Activated CD8-positive, alpha-beta memory T cell treated with anti-CD3 and anti-CD28 coated beads for 1 hour (primary cell): Measurements from ENCODE around the gene SKI.

Experiments
- DNase-seq, 2 donors: peaks; one replicate each; pipeline ENCODE4 v3.0.0-alpha.2; 2020; ENCODE audit warnings: low read depth in 1 of 2; ENCODE audit errors: extremely low read depth in 1 of 2

Gene SKI

DNA sequence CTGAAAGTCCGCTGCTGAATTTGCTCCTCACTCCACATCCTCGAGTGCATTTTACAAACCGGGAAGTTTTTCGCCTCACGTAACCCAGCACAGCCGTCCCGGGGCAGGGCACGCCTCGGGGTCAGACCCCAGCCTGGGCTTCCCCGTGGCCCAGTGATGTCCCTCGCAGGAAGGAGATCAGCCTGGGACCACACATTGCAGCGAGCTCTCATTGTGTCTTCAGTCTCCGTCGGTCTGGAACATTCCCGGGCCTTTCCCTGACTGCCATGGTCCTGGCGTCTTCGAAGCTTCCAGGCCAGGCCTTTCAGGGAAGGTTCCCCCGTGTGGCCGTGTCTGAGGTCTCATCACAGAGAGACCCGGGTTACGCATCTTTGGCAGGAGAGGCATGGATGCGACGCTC, 119.8 kb downstream of the SKI start:
- DNase-seq: no peak

DNA sequence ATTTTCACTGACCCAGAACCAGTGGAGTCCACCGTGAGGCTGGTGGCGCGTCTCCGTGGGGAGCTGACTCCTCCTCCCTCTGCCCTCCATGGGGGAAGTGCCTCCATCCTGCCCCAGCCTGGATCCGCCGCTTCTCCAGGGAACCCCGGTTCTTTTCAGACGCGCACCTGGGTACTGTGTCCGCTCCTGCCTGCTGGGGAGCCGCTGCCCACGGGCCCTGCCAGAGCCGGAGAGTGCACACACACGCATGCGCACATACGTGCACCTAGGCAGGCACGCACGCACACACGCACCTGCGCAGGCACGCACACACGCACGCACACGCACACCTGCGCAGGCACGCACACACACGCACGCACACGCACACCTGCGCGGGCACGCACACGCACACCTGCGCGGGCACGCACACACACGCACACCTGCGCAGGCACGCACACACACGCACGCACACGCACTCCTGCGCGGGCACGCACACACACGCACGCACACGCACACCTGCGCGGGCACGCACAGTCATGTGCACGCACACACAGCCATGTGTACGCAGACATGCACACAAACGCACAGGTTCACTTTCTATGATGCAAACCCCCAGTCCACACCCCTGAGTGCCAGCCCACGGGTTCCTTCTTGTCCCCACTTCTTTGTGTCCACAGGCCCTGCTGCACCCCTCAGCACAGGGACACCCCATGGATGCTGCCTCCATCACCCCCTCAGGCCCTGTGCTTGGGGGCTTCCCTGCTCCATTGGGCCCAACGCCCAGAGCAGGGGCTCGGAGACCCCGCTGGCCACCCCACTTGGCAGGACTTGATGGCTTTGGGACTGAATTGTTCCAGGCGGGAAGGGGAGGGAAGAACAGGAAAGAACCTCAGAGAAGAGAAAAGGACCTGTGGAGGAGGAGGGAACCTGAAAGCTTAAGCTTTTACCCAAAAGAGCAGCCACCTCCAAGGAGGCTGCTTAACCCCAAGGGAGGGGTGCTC, 120.5 kb downstream of the SKI start:
- no peak for DNase-seq

DNA sequence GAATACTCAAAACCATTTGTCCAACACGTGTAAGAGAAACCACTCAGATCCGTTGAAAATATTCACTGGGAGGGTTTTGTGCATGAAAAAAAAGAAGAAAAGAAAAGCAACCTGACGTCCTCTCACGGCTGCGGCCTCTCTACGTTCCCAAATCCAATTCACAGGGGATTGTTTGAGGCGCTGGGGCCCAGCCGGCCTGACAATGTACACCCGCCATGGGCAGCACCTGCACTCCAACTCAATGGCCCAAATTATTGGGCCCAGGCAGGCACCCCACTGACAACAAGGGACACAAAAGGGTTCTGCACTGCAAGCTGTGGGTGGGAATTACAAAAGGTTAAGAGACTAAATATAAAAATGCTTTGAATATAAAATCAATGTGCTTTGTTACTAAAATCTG, 121.7 kb downstream of the SKI start:
- no peak for DNase-seq

DNA sequence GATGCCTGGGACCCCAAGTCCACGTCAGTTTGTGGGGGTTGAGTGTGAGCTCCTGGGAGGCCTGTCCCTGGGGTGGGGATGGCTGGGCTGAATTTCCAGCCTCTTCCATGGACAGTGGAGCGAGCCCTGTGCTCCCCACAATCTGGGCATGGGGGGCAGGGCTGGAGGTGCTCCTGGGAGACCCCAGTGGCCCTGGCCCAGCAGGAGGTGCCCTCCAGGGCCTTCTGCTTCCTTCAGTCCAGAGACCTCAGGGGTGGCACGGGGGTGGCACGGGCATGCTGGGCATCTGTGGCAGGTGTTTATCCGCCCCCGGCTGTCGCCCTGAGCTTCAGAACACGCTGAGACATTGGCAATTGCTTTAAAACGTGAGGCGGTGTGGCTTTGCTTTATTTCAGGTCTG, 122.4 kb downstream of the SKI start:
- no peak for DNase-seq

DNA sequence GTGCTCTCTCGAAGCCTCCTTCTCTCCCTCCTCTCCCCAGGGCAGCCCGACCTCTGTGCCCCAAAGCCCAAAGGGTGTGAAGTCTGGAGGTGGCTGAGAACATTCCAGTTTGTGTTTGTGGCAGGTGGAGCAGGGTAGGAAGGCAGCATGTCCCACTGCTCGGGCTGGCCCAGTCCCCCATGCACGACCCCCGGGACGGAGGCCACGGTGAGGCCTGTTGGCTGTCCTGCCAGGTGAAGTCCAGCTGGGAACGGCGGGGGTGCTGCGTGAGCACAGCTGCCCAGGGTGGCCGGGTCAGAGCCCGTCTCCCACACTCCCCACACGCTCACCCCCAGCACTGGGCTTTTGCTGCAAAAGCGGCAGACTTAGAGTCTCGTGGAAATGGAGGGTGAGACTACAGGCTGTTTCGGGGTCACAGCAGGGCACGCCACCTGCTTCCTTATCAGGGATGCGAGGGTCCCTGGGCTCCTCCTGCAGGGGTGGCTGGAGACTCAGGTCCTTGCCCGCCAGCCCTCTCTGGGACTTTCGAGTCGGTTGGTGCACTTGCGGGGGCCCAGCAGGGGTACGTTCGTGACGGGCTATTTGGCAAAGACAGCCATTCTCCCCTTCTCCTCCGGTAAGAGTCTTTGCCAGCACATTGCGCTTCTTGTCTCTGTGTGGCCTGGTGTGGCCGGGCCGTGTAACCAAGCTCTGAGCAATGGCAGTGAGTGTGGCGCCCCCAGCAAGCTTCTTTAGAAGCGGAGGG, 123.0 kb downstream of the SKI start:
- no peak for DNase-seq

DNA sequence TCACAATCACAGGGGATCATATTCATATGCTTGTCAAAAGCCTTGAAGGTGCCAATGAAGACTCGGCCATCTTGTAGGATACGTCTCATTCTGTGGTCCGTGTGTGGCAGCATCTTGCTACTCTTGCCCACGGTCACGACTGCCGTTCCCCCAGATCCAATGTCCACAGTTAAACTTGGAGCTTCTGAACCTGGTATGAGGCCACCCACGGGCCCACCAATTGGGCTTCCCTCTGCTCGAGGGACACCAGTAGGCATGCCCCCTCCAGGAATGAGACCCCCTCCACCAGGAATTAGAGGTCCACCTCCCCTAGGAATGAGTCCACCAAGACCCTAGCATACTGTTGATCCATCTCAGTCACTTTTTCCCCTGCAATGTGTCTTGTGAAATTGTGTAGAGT, 123.6 kb downstream of the SKI start:
- no peak for DNase-seq

DNA sequence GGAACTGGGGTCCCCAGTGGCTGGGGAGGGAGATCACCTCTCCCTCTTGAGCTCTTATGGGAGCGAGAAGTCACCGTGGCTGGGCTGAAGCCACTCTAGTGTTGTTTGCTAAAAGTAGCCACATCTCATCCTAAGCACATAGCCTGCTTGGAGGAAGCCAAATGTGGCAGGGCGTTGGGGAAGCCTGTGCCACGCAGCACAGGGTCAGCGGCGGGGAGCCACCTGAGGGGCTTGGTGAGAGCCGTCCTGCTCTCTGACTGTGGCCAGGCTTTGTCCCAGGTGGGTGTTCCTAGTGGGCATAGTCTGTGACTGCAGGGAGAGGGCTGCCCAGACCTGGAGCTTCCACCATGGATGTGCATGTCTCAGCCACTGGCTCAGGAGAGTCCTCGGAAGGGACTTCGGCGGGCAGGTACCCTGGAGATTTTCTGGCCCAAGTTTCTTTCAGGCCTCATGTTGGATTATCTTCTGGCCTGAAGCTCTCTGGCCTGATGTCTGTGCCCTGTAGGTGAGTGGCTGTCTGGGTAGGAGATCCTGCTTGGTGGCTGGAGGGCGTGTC, 124.3 kb downstream of the SKI start:
- no peak for DNase-seq

DNA sequence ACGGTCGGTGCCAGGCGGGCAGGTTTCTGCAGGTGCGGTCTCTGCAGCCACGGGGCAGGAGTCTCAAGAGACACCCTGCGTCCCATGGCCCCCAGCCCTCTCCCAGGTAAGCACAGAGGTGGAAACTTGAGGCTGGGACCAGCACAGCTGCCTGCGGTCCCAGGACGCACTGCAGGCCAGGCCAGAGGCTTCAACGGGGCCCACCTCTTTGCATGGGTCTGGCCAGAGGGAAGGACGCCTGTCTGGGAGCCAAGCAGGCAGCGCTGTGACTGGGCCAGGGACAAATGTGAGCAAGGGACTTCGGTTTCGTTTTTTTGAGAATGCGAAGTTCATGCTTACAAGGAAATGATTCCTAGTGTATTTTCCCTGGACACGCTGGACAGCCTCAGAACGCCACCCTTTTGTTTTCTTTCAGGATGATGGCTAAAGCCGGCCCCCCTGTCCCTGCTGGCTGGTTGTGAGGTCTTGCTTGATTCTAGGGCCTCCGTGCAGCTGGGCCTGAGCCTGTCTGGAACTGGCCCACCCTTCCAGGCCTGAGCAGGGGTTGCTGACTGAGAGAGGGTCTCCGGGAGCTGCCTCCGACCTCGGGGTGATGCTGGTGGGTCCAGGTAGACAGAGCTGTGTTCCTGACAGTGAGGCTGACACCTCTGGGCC, 124.9 kb downstream of the SKI start:
- no peak for DNase-seq

DNA sequence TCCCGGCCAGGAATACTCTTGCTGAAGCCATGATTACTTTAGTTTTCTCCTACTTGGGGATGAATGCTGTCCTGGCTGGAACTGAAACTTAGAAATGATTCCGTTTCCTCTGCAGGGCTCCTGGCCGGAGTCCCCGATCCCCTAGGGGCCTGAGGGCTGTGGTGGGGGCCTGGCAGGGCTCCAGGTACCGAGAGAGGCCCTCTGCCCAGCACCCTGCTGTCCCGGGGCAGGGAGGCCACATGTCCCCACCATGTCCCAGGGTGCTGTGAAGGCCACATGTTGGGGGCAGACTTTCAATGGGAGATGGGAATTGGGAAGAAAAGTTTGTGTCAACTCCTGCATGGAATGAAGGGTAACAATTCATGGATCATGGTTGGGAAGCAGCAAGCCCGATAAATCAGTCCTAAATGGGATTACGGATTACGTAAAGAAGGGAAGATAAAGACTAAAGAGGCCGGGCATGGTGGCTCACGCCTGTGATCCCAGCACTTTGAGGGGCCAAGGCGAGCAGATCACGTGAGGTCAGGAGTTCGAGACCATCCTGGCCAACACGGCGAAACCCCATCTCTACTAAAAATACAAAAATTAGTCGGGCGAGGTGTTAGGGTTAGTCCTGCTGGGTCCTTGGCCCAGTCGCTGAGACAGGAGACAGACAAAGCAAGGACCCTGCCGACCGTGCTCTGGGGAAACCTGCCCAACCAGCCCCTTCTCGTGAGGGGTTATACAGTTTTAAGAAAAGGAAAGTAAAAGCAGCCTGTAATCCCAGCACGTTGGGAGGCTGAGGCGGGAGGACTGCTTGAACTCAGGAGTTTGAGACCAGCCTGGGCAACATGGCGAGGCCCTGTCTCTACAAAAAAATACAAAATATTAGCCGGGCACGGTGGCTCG, 125.7 kb downstream of the SKI start:
- no peak for DNase-seq

DNA sequence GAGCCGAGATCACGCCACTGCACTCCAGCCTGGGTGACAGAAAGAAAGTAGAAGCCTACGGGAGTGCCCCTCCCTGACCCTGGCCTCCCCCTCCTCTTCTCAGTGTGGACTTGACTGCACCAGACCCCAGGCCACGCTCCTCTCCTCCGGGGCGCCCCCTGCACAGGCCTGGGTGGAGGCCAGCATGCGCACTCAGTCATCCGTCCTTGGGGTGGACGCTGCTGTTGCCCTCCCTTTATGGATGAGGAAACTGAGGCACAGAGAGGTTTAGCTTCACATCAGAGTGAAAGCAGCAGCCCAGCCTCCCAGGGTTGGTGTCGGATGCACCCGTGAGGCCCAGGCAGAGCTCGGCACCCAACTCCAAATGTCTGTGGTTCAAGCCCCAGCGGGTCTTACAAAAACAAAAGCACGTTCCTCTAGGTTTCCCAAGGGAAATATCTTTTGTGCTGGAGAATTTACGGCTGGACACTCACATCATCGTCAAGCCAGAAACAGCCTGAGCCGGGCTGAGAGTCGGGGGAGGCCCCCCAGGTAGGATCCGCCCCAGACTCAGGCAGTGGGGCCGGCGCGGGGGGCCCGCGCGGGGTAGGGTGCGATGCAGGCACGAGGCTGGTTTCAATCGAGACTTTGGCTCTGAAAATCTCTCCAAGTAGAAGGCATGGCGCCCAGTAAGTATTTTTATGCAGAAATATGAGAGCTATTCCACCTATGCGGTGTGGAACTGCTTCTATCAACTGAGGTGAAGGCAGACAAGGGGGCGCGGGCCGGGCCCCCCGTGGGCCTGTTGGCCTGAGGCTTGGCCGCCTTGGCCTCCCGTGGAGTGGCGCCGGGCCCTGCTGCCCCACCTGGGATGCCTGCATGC, 126.6 kb downstream of the SKI start:
- DNase-seq: no peak

DNA sequence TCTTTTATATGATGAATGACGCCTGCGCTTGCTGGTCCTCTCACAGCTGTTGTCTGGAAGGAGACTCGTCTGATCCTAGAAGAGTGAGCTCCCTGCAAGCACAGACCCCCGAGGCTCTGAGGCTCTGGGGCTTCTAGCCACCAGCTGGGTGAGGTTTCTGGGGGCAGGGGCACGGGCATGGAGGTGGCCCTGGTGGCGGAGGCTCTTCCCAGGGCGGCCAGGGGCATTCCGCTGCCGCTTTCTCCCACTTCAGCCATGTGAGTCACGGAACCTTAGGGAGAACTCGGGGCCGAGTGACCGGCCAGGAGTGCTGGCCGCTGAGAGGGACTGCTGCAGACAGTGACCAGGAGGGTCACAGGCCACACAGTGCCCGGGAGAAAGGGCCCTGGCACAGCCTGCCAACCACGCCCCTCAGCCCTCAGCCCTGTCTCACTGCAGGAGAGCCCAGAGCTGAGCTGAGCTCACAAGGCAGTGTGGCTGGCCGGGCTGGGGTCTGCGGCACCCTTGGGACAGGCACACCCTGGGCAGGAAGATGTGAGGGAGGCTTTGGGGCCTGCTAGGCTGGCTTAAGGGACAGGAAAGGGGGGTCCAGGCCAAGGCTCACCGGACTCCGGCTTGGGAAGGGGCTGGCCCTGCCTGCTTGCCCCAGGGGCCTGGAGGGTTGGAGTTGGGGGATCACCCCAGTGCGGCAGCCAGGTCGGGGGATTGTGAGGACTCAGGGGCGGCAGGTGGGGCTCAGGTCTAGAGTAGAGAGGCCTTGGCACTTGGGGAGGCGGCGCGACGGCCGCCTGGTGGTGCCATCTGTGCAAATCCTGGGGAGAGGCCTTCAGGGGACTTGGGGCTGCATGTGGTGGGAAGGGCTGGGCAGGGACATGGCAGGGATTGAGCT, 127.5 kb downstream of the SKI start:
- DNase-seq: no peak

DNA sequence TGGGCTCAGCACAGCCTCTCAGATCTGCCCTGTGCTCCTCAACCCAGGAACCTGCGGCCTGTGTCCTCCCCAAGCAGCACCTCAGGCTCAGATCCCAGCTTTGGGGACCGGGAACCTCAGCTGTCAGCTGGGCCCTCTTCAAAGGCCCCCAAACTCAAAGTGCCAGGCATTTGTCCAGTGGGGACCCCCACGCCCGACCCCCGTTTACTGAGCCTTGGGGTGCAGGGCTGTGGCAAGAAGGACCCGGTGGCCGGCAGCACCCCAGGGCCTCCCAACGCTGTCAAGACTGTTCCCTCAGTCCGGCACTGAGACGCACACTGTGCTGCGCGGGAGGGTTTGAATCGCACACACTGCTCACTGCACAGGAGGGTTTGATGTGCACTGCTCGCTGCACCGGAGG, 128.3 kb downstream of the SKI start:
- DNase-seq: no peak

DNA sequence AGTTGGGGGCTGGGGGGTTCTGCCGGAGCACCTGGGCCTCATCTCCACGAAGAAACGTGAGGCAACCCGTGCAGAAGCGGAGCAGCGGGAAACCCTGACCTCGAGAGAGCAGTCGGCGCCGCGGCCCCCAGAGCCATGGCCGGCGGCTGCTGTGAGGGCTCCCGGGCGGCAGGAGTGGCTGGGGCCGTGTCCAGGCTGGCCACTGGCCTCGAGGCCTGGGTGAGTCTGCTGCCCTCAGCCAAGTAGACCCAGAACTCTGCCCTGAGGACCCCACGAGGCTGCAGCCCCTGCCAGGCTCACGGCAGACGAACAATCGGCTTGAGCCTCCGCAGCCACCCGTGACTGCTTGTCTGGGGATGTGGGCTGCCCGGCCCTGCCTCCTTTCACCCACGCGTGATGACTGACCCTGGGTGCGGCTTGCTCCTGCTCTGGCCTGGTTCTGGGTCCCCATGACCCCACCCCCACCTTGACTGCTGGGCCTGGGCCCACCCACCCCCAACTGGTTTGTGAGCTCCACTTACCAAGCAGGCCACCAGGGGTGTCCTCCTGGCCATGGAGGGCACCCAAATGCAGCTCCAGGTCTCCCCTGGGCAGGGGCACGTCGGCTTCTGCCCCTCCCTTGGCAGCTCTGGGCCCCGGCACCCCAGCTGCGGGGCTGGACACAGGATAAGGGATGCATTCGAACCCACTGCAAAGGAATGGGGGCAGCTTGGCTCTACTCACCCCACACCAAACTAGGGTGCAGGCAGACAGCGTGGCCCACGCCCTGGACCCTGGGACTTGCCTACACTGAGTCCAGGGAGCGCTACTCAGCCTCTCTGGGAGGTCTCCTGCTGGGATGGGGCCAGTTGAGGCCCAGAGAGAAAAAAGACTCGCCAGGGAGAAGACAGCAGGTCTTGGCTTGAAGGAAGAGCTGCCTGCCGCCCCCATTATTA, 129.1 kb downstream of the SKI start:
- no peak for DNase-seq

DNA sequence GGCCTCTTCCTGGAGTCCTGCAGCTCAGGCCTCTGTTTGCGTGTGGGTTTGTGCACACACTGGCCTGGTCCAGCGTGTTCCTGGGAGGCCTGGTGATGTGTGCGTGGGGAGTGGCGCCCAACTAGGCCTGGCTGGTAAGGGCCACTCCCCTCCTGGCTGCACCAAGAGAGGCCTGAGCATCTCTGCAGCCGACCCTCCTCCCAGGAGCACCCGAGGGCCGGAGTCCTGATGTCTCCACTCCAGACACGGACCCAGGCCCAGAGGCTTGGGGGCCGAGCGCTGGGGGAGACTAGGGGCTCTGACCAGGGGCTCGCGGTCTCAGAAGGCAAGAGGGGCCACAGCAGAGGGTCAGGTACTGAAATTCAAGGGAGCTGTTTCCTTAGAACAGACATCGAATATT, 130.0 kb downstream of the SKI start:
- no peak for DNase-seq

DNA sequence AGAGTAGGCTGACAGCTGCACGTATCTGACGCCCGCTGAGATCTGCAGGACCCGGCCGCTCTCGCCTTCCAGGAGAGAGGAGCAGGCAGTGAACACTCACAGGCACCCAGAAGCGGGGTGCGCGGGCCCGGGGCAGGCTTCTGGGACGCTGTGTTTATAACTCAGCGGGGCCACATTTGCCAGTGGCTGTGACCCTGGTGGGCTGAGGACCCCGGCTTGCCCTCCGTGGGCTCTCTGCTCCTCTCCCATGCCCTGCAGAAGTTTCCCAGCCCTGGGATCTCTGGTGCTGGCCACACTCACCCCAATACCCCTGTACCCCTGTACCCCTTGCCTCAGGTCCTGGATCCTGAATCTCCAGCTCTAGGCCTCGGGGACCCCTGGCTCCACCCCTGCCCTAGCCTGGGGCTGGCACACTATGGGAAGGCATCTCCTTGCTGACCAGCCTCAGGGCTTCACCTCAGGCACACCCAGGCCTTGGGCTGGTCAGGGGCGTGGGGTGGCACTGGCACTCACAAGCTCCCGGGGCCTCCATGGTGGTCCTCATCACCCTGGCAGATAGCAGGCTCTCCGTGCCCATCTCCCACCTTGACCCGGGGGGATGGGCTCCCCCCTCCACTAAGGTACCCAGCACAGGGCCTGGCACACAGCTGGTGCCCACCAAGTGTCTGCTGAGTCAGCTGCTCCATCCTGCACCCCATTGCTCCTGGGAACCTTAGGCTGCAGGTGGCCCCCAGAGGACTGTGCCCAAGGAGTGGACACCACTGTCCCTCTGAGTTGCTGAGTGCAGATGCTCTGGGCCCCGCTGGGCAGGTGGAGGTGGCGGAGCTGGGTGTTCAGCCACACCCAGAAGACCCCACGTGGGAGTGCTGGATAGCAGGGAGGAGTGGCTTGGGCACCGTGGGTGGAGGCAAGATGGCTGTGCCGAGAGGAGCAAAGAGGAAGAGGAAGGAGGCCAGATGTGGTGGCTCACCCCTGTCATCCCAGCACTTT, 130.8 kb downstream of the SKI start:
- DNase-seq: no peak
